HG03280 (cell line): ENCODE data around the gene NUP214.
"Not testable (repeated sequence)": the region's sequence is repeated elsewhere in the genome, so short reads cannot be mapped to it uniquely, and the experiment has no call there.

Experiments used
- ATAC-seq: cut with Tn5 transposase; IDR thresholded peaks from one replicate; pipeline ENCODE4 v1.9.1; 2021; ENCODE audit warnings: mild to moderate bottlenecking, moderate library complexity; ENCODE audit not compliant: unreplicated experiment

Gene NUP214

DNA sequence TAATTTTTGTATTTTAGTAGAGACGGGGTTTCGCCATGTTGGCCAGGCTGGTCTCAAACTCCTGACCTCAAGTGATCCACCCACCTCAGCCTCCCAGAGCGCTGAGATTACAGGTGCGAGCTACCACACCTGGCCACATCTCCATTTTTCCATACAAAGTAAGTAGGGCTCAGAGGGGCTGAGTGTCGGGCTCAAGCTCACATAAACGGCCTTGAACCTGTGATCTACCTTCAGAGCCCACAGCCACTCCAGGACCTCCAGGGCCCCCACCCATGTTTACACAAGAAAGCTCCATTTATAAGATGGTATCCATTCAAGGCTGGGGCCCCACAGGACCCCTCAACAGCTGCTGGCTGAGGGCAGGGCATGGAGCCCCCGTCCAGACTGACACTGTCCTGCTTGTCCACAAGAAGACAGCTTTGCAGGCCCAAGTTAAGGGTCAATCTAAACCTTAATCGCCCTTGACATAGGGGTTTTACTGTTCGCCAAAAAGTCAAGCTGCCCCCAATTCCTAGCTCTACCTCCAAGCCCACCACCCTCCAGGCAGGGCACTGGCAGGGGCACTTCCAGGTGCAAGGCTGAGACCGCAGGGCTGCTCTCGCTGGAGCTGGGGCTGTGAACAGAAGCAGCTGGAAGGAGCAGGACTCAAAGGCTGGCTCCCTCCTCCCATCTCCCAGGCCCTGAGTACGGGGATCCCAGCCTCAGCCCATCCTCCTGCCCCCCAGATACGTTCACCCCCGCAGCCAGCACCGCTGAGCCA, 132.1 kb downstream of the NUP214 start:
- ATAC-seq: no peak

- ATAC-seq: no peak
Measured at GRCh38 chr9:131258186-131258585, 132.8 kb downstream of the NUP214 start.

GRCh38 chr9:131258698-131259431, 133.5 kb downstream of the NUP214 start:
- no peak for ATAC-seq

DNA sequence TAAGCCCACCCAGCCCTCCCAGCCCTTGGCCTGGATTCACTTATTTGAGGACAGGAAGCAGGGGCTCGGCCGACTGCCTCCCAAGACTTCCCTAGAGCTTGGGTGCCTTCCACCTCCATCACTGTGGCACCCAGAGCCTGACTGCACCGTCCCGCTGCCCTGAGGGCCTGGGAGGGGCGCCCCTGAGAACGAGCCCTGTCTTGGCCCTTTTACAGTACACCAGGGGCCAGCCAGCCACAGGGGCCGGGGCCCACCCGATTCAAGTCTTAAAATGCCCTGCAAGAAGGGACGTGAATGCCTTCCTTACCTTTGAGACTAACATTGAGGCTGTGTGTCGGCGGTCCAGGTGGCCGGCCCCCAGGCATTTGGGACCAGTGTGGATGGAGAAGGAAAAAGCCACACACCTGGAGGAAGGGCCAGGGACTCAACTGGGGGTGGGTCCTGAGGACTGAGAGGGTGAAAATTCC, 134.1 kb downstream of the NUP214 start:
- ATAC-seq: no peak

DNA sequence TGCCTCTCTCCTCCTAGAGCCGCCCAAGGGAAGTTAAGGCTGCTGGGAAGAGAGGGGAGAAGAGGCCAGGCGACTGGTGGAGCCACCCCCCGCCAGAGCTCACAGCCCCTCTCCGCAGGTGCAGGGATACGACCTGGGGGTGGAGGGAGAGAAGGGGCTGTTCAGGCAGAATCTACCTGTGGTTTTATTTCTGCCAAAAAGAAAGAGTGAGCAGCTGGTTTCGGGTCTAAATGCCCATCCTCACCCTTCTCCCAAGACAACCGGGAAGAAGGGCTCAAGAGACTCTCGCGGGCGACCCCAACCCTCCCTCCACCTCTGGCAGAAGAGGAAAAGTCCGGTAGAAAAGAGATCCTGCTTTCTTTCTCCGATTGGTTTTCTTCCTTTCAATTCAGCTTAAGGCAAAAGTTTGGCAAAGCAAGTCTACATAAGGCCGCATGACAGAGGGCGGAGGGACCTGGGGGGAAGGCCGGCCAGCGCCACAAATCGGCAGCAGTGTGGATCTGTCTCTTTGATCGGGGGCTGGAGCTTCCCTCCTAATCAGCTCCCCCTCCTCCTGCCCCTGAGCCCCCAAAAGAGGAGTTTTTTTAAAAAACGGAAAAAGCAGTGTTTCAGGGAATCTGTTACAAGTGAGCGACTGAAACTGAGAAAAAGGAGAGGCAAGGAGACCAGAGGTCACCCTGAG, 134.7 kb downstream of the NUP214 start:
- no peak for ATAC-seq

DNA sequence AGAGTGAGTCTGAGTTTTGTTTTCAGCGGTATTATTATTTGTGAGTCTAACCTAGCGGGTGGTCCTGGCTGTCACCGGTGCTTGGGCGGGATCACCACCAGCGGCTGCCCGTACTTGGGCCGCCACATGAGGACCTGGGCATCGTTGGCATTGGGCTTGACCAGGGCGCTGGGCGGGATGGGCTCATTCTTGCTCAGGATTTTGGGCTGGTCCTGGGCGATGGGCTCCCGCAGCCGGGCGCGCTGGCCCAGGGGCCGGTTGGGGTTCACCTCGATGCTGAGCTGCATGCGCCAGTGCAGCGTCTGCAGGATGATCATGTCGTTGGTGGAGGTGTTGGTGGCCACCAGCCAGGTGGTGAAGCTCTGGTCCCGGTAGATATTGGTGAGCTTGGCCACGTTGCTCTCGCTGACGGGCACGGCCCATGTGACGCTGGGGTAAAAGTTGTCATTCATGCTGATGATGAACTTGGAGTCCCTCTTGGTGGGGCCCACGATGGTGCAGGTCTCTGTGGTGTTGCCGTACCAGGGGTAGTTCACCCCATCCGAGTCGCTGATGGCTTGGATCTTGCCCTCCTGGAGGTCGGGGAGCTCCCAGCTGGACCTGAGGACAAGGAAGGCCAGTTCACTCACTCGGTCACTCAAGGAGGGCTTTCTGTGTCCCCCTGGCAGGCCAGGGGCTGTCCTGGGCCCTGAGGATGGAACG, 135.5 kb downstream of the NUP214 start:
- no peak for ATAC-seq

GRCh38 chr9:131262327-131263032, 137.1 kb downstream of the NUP214 start:
- peak; percentile 51 for ATAC-seq

GRCh38 chr9:131263033-131263343, 137.6 kb downstream of the NUP214 start:
- not testable (repeated sequence) for ATAC-seq

- no peak for ATAC-seq
Measured at GRCh38 chr9:131263701-131264100, 138.3 kb downstream of the NUP214 start.

DNA sequence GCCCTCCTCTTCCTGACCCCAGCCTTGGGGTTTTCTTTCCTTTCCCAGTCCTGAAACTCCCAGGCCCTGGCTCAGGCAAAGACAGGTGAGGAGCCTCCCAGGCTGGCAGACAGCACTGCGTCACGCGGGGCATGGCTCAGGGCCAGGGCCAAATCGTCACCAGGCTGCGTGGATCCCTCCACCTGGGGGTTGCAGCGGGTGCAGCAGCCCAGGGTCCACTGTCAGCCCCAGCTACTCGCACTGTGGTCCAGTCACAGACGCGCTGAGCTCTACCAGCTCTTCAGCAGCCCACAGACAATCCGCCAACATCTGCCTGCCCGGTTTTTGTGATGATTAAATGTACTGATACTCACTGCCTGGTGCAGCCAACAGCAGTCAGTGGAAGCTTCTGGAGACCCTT, 138.8 kb downstream of the NUP214 start:
- ATAC-seq: no peak

DNA sequence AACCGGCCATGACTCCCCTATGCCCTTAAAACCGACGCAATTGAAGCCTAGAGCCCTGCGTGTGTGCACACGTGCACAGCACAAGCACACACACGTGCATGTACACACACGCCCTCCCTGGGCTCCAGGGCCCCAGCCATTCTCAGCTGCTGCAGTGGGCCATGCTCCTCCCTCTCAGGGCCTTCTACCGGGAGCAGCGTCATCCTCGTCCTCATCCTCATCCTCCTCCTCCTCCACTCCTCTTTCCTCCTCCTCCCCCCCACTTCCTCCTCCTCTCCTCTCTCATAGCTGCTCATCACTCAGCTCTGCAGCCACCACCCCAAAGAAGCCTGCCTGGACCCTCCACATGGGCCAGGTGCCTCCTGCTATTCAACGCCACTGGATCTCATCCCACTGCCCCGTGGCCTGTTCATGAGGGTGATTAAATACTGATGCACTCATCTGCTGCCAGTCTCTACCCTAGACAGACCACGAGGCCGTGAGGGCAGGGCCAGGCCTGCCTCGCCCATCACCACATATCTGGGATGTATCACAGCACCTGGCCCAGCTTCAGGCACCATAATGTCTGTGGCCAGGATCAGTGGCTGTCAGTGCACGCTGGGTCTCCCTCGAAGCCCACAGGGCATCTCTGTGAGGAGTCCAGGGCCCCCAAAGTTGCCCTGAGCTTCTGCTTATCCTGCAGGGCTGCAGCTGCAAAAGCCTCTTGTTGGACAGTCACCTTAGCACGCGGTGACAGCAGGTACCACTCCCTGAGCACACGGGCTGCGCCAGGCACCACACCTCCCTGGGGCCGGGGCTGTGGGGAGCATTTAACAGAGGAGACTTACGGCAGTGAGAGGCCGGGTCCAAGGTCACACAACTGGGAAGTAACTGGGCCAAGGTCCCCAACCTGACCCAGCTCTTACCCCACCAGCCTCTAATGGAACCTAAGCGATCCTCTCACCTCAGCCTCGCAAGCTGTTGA, 141.2 kb downstream of the NUP214 start:
- no peak for ATAC-seq

- ATAC-seq: no peak
Measured at GRCh38 chr9:131270171-131271015, 145.0 kb downstream of the NUP214 start.

DNA sequence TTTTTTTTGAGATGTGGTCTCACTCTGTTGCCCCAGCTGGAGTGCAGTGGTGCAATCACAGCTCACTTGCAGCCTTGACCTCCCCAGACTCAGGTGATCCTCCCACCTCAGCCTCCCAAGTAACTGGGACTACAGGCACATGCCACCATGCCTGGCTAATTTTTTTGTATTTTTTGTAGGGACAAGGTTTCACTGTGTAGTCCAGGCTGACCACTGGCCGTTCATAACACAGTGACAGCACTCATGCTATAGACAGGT, 145.6 kb downstream of the NUP214 start:
- not testable (repeated sequence) for ATAC-seq

DNA sequence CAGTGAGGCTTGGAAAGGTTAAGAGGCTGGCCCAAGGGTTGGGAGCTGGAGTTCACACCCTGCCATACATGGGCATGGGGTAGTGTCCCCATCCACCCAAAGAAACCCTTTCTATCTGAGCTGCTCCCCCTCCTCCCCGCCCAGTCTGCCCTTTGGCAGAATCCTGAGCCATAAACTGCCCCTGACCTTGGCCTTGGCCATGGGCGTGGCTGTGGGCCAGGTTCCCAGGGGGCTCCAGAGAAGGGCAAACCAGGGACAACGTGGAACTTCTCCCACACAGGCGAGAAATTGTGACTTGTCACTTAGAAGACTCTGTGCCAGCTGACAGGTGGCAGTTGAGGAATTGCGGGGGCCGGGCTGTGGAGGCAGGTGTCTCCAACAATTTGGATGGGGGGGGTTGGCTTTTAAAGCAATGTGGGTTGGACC, 146.1 kb downstream of the NUP214 start:
- ATAC-seq: no peak

DNA sequence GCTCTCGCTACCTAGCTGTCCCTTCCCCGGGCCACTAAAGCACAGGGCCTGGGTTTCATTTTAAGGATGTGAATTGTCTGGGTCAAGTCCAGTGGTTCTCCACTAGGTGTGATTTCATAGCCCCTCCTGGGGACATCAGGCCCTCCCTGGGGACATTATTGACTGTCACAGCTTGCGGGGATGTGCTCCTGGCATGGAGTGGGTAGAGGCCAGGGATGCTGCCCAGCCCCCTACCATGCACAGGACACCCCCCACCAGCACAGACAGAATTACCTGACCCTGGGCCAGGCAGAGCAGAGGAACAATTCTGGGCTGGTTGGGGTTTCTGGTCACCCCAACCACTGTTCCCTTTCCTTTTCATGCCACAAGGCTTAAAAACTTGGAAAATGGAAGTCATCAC, 146.8 kb downstream of the NUP214 start:
- ATAC-seq: no peak

GRCh38 chr9:131273146-131273855, 147.9 kb downstream of the NUP214 start:
- no peak for ATAC-seq

DNA sequence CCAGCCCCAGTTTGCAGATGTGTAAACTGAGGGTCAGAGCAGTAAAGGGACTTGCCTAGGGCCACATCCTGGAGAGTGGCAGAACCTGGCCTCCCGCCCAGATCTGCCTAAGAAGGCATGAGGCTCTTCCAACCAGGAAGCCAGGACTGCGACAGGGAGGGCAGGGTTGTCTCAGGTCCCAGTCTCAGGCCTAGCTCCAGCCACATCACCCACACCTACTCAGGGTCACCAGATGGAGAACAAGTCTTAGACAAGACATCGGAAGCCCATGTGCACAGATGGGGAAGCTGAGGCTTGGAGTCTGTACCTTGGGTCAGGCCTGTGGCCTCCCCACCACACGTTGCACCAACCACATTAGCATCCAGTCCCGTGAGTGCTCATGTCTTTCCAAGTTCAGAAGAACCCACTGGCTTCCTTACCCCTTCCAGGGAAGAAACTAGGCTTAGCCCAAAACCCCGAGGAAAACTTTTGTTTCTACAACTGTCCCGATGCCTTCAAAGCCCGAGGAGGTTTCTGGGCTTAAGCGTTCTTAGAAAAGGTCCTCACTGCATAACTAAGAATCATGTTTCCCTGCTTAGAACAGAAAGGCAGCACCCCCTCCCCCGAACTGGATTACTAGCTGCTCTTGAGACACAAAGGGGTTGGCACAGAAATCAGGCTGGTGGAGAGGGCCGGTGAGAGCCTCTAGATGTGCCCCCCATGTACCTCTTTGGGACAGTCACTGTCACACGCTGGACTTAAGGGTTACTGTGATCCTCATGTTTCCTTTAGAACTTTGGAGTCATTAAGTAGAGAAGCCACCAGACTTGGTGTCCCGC, 148.7 kb downstream of the NUP214 start:
- no peak for ATAC-seq
